GM19023 (cell line): ENCODE measurements around the gene RNF25.
"Not testable (repeated sequence)": the region's sequence is repeated elsewhere in the genome, so short reads cannot be mapped to it uniquely, and the experiment has no call there.

ENCODE experiments used
- ATAC-seq: cut with Tn5 transposase; IDR thresholded peaks from one replicate; pipeline ENCODE4 v1.9.1; 2021; ENCODE audit warnings: mild to moderate bottlenecking, moderate library complexity; ENCODE audit not compliant: unreplicated experiment

The RNF25 gene

GRCh38 chr2:218687400-218688060 lies 15.7 kb upstream of the RNF25 start:
- not testable (repeated sequence) for ATAC-seq

- no peak for ATAC-seq
These were observed 8.3 kb upstream of the RNF25 start for GRCh38 chr2:218680061-218680460.

- ATAC-seq, result no peak
These were observed 7.3 kb upstream of the RNF25 start for GRCh38 chr2:218679119-218679518.

- no peak for ATAC-seq
These were observed 627 bp downstream of the RNF25 start for GRCh38 chr2:218671097-218671653.

- ATAC-seq, result no peak
These were observed 7.1 kb downstream of the RNF25 start for GRCh38 chr2:218664653-218665052.

GRCh38 chr2:218663901-218664300 lies 7.9 kb downstream of the RNF25 start:
- no peak for ATAC-seq

GRCh38 chr2:218662827-218663226 lies 9.0 kb downstream of the RNF25 start:
- no peak for ATAC-seq

- ATAC-seq, result no peak
These were observed 9.4 kb downstream of the RNF25 start for GRCh38 chr2:218662377-218662776.

GRCh38 chr2:218659988-218660358 lies 11.8 kb downstream of the RNF25 start:
- ATAC-seq, result no peak

- ATAC-seq, result peak; percentile 93
These were observed 12.4 kb downstream of the RNF25 start, which contains the start of the genes BCS1L and ZNF142 for GRCh38 chr2:218659258-218659987. TSS of gene BCS1L (plus strand) at chr2:218659683. CDS start at chr2:218660988, 1,305 bp downstream. TSS of gene ZNF142 (minus strand) at chr2:218659623. CDS start at chr2:218656429, 3,194 bp downstream.

- peak; percentile 41 for ATAC-seq
These were observed 13.0 kb downstream of the RNF25 start for GRCh38 chr2:218658671-218659257.

GRCh38 chr2:218655751-218656150 lies 16.1 kb downstream of the RNF25 start:
- no peak for ATAC-seq

GRCh38 chr2:218648787-218649100 lies 23.1 kb downstream of the RNF25 start:
- no peak for ATAC-seq

GRCh38 chr2:218648088-218648786 lies 23.6 kb downstream of the RNF25 start:
- ATAC-seq, result no peak

GRCh38 chr2:218645126-218645525 lies 26.7 kb downstream of the RNF25 start:
- no peak for ATAC-seq

- ATAC-seq, result no peak
These were observed 27.1 kb downstream of the RNF25 start for GRCh38 chr2:218644721-218645120.

- ATAC-seq, result no peak
These were observed 28.0 kb downstream of the RNF25 start for GRCh38 chr2:218643751-218644310.

GRCh38 chr2:218642786-218643185 lies 29.0 kb downstream of the RNF25 start:
- ATAC-seq, result no peak

GRCh38 chr2:218642121-218642656 lies 29.6 kb downstream of the RNF25 start:
- ATAC-seq, result no peak

GRCh38 chr2:218638372-218638771 lies 33.4 kb downstream of the RNF25 start:
- no peak for ATAC-seq

GRCh38 chr2:218635719-218636118 lies 36.1 kb downstream of the RNF25 start:
- no peak for ATAC-seq
